ENCODE results near the gene CBX4. TPM values are rescaled to one million over a fixed set of nuclear protein-coding genes. Genes with fewer than 3 reads are reported as not detected.

The CBX4 gene
- total RNA-seq, 4 donors from 2014 or later: 6.7 to 11.5 (median 10.0) TPM

- no peak for ATAC-seq
- Histone ChIP-seq H3K9me3 (no peaks in the 10 kb centered on the region), H3K27ac (no peak overlapping the region), H3K4me3 (no peak overlapping the region), H3K27me3 (peaks cover 31% of the 10 kb centered on the region), H3K36me3 (peaks cover 0 to 16% of the 10 kb centered on the region in 2 donors), H3K4me1 (peaks cover 5 to 39% (median 19%) of the 10 kb centered on the region in 3 donors)
- WGBS, 2 donors (ENCODE audit: low coverage in 1 of 2): 14 to 70% methylated on average over 1 to 2 of the region's 2 CpGs
- TF ChIP-seq POLR2A (IDR thresholded peaks at IDR 0.05) (no peak), EP300 (IDR thresholded peaks at IDR 0.05) (no peak), CTCF (IDR thresholded peaks at IDR 0.05) (no peak), POLR2AphosphoS5 (IDR thresholded peaks at IDR 0.05) (no peak)
Observed at GRCh38 chr17:79829457-79829856, 9.8 kb downstream of the CBX4 start.

DNA sequence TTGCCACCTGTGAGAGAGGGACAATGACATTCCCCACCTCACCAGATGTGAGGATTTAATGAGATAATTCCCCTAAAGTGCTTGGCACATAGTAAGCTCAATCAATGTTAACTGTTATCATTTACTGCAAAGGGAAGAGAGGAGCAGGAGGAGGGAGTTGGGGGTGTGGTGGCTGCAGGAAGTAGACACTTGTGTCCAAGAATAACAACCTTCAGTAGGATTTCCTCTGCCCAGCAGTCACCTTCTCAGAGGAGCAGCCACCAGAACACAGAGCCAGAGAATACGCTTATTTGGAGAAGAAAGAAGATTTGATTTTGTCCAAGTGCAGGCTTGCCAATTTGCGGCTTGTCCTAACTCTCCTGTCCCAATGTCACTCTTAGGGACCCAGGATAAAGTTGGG lies 10.2 kb downstream of the CBX4 start:
- Histone ChIP-seq H3K36me3 (peaks cover 0 to 12% of the 10 kb centered on the region in 2 donors), H3K4me1 (peaks cover 5 to 39% (median 19%) of the 10 kb centered on the region in 3 donors), H3K9me3 (no peaks in the 10 kb centered on the region), H3K27ac (no peak overlapping the region), H3K27me3 (peaks cover 31% of the 10 kb centered on the region), H3K4me3 (no peak overlapping the region)
- no peak for TF ChIP-seq CTCF (IDR thresholded peaks at IDR 0.05)
- no peak for TF ChIP-seq POLR2AphosphoS5 (IDR thresholded peaks at IDR 0.05)
- ATAC-seq: no peak
- 73 to 83% methylated on average over 1 to 2 of the region's 2 CpGs for WGBS, 2 donors (ENCODE audit: low coverage in 1 of 2)

GRCh38 chr17:79826841-79827578 lies 12.2 kb downstream of the CBX4 start:
- peaks cover 31% of the 10 kb centered on the region for H3K27me3 ChIP-seq

GRCh38 chr17:79826204-79826680 lies 13.0 kb downstream of the CBX4 start:
- no peak overlapping the region for H3K4me3 ChIP-seq
- peaks cover 0 to 13% (median under 1%) of the 10 kb centered on the region in 3 donors for H3K4me1 ChIP-seq
- TF ChIP-seq EP300 (IDR thresholded peaks at IDR 0.05) (no peak), CTCF (IDR thresholded peaks at IDR 0.05) (no peak), POLR2A (IDR thresholded peaks at IDR 0.05) (no peak), POLR2AphosphoS5 (IDR thresholded peaks at IDR 0.05) (no peak)
- no peaks in the 10 kb centered on the region for H3K36me3 ChIP-seq
- no peaks in the 10 kb centered on the region for H3K9me3 ChIP-seq
- no peak overlapping the region for H3K27ac ChIP-seq
- 13 to 21% methylated on average over 8 to 10 of the region's 11 CpGs for WGBS, 2 donors (ENCODE audit: low coverage in 1 of 2)
- no peak for ATAC-seq
- peaks cover 31% of the 10 kb centered on the region for H3K27me3 ChIP-seq

More at GRCh38 chr17:79826841-79827578, 12.2 kb downstream of the CBX4 start:
- Histone ChIP-seq H3K4me1 (peaks cover 0 to 21% (median 9%) of the 10 kb centered on the region in 3 donors), H3K27ac (no peak overlapping the region), H3K4me3 (no peak overlapping the region), H3K36me3 (no peaks in the 10 kb centered on the region), H3K9me3 (no peaks in the 10 kb centered on the region)
- 84 to 85% methylated on average over 19 to 20 of the region's 26 CpGs for WGBS, 2 donors (ENCODE audit: low coverage in 1 of 2)
- no peak for ATAC-seq
- TF ChIP-seq POLR2A (IDR thresholded peaks at IDR 0.05): no peak
- TF ChIP-seq EP300 (IDR thresholded peaks at IDR 0.05): no peak
- TF ChIP-seq POLR2AphosphoS5 (IDR thresholded peaks at IDR 0.05): no peak
- no peak for TF ChIP-seq CTCF (IDR thresholded peaks at IDR 0.05)

DNA sequence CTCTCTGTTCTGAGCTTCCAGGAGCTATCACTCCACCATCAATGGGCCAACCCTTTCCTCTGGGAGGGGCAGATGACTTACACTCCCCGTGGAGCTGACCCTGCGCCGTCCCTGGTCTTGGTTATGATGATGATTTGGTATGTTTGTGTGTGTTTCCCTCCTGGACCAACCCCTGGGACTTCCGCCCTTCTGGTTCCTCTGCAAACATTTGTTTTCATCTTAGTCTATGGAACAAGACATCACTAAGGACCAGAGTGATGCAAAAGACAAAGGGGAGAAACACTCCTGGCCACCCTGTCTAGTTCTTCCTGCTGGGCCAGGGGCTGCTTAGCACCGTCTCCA lies 13.7 kb downstream of the CBX4 start:
- peaks cover 31% of the 10 kb centered on the region for H3K27me3 ChIP-seq
- WGBS, 2 donors (ENCODE audit: low coverage in 1 of 2): 94 to 100% methylated on average over 1 to 4 of the region's 5 CpGs
- no peaks in the 10 kb centered on the region for H3K9me3 ChIP-seq
- no peak for TF ChIP-seq POLR2A (IDR thresholded peaks at IDR 0.05)
- TF ChIP-seq EP300 (IDR thresholded peaks at IDR 0.05): no peak
- TF ChIP-seq POLR2AphosphoS5 (IDR thresholded peaks at IDR 0.05): no peak
- no peak for TF ChIP-seq CTCF (IDR thresholded peaks at IDR 0.05)
- H3K36me3 ChIP-seq: no peaks in the 10 kb centered on the region
- ATAC-seq: no peak
- no peak overlapping the region for H3K27ac ChIP-seq
- H3K4me3 ChIP-seq: no peak overlapping the region
- H3K4me1 ChIP-seq: peaks cover 0 to 6% (median 0%) of the 10 kb centered on the region in 3 donors

Measured in gastroesophageal sphincter (tissue), 4 donors.